Activated CD8-positive, alpha-beta memory T cell treated with anti-CD3 and anti-CD28 coated beads for 1 hour (primary cell): ENCODE measurements around the gene SLCO4C1.

Source experiments
- DNase-seq, 2 donors: peaks; one replicate each; pipeline ENCODE4 v3.0.0-alpha.2; 2020; ENCODE audit warnings: low read depth in 1 of 2; ENCODE audit errors: extremely low read depth in 1 of 2

The SLCO4C1 gene

DNA sequence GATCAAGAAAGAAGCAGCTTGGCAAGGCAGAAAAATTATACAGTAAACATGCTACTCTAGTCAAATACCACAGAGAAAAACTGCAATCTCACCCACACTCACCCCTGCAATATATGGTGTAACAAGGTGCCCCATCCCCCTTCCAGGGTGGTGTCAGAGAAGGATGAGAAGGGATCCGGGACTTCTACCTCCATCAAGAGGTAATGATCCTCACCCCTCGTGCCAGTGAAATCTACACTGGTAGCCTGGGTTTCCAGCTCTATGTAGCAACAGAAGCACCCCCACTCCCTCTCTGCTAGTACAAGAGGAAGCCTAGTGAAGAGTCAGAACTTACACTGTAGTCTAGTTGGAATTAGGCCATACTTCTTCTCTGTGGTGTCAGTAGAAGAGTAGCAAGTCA, 18.9 kb downstream of the SLCO4C1 start:
- DNase-seq: no peak

DNA sequence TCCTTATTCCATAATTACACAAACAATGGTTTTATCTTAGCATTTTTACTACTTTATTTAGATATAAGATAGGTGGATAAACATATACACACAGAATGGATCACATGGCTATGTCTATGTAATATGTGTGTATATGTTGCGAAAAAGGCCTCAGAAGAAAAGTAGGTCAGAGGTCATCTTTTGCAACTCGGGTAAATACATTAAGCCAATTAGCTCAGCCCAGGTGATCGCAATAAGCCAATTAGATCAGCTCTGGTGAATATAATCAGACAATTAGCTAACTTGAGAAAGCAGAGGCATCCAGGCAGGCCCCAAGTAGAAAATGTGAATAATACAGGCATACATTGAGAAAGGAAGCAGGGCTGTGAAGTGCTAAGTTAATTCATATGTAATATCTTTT, 24.3 kb downstream of the SLCO4C1 start:
- DNase-seq: no peak

GRCh38 chr5:102270036-102270435, 26.0 kb downstream of the SLCO4C1 start:
- DNase-seq: no peak

- DNase-seq: no peak
Measured at GRCh38 chr5:102262688-102263087, 33.4 kb downstream of the SLCO4C1 start.

GRCh38 chr5:102249381-102249780, 46.7 kb downstream of the SLCO4C1 start:
- no peak for DNase-seq

- DNase-seq: no peak
Measured at GRCh38 chr5:102243213-102243612, 52.9 kb downstream of the SLCO4C1 start.

GRCh38 chr5:102241809-102242421, 54.2 kb downstream of the SLCO4C1 start:
- DNase-seq: no peak

- DNase-seq: no peak
Measured at GRCh38 chr5:102231693-102232619, 64.1 kb downstream of the SLCO4C1 start.

DNA sequence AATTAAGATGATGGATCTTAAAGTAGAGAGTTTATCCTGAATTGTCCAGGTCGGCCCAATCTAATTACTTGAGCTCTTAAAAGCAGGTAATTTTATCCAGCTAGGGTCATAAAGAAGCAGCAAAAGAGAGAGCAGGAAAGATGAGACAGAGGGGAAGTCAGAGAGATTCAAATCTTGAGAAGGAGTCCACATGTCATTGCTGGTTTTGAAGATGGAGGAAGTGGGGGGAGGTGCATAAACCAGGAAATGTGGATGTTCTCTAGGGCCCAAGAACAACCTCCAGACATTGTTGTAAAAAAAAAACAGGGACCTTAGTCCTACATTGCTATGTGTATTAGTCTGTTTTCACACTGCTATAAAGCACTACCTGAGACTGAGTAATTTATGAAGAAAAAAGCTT, 66.4 kb downstream of the SLCO4C1 start:
- DNase-seq: no peak

- no peak for DNase-seq
Measured at GRCh38 chr5:102226321-102226720, 69.8 kb downstream of the SLCO4C1 start.

DNA sequence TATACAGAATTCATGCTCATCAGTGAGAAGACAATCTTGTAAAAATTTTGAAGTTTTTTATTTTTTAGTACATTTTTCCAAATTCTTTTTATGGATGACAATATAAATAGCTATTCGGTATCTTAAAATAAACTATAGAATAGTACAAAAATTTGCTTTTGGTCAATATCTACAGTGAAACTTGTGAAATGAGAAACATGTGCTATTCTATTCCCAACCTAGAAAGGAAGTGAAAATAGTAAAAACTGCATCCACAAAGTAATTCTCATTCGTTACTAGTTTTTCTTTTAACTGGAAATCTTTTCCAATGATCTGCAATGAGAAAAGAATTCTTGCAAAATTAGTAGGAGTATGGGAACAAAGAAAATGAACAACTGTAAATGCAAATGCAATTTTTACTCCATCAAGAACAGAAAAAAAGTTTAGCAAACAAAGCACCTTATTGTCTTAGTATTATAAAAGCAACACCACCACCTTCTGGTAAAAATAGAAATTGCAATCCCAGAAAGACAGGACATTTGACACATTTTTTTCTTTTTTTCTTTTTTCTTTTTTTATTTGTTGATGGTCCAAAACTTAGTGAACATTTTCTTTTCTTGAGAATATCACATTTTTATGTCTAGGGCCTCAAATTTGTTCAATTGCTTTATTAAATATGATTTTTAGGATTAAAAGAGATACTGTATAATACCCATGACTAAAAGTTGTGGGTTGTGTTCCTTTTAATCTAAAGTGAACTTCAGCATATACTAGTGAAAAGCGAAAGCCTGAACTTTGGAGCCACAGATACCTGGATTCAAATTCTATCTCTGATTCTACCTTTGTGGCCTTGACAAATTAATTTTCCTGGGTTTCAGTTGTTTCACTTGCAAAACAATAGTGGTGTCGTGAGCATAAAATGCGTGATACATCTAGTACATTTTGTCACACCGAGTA, 72.3 kb downstream of the SLCO4C1 start:
- no peak for DNase-seq

- no peak for DNase-seq
Measured at GRCh38 chr5:102222772-102223171, 73.3 kb downstream of the SLCO4C1 start.

DNA sequence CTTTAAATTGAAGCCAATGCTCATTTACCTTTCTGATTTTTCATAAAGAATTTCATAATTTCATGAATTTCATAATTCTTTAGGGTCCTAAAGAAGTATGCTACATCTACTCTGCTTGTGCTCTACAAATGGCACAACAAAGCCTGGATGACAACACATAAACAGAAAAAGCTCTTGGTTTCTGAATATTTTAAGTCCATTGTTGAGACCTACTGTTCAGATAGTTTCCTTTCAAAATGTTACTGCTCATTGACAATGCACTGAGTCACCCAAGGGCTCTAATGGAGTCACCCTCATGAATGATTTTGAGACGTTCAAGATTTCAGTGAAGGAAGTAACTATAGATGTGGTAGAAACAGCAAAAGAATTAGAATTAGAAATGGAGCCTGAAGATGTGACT, 74.1 kb downstream of the SLCO4C1 start:
- DNase-seq: no peak

DNA sequence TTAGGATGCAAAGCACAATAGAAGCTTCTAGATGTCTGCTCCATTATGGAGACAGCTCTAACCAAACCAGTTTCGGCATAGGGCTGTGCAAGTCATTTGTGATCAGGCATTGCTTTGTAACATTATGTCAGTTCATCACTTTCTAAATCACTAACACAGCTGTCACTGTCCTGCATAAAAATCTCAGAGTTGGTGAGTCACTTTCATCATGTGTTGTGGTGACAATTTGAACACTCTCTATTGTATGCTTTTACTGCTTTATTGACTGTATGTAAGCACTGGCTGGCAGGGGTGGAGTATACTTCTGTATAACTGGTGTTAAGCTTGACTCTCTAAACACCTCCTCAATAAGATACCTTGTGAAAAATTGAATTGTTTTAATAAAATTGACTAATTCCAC, 77.9 kb downstream of the SLCO4C1 start:
- no peak for DNase-seq

DNA sequence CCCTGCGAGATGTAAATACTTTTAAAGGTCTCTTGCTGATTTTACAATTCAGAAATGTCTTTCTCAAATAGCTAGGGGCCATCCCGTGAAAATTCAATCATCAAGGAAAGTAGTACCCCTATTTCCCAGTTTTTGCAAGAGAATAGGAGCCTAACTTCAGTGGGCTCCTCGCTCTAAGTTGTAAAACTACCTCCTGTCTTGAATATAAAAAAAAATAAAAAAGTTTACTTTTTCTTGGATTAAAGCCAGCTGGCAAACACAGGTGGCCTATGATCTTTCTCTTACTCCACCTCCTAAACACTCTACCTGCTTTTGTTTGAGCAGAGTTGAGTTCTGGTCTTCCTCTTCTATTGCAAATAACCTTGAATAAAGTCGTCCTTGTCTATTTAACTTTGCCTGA, 79.4 kb downstream of the SLCO4C1 start:
- no peak for DNase-seq

DNA sequence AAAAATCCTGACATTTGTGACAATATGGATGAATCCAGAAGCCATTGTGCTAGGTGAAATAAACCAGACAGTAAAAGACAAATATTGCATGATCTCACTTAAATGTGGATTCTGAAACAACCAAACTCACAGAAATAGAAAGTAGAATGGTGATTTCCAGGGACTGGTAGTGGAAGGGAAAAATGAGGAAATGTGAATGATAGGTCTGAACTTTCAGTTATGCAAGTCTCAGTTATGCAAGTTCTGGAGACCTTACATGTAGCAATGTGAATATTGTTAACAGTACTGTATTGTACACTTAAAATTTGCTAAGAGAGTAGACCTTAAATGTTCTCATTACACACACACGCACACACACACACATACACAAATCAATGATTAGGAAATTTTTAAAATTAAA, 84.9 kb downstream of the SLCO4C1 start:
- no peak for DNase-seq

DNA sequence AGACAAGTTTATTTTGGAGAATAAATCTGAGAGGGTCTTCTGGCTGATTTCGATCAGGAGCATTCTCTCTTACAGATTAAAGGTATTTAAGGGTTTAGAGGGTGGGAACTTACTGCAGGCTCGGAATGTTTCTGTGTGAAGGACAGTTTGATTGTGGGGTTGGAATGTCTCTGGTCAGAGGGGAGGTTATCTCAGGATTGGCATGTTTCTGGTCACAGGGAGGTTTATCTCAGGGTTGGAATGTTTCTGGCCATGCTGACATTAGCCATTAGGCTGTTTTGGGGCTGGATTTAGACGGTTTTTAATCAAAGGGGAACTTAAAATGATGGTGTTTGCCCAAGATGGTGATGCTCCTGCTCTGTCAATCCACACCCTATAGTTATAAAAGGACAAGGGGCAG, 95.2 kb downstream of the SLCO4C1 start:
- no peak for DNase-seq

DNA sequence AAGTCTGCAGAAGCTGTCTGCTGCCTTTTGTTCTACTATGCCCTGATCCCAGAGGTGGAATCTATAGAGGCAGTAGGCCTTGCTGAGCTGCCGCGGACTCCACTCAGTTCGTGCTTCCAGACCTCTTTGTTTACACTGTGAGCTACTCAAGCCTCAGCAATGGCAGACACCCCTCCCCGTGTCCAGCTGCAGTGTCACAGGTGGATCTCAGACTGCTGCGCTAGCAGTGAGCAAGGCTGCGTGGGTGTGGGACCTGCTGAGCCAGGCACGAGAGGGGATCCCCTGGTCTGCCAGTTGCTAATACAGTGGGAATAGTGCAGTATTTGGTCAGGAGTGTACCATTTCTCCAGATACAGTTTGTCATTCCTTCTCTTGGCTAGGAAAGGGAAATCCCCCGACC, 99.6 kb downstream of the SLCO4C1 start:
- no peak for DNase-seq
